Fibroblast of the aortic adventitia (primary cell): Measurements from ENCODE around the gene NEK3. TPM values are rescaled to one million over a fixed set of nuclear protein-coding genes. Genes with fewer than 3 reads are reported as not detected.

ENCODE experiments used
- DNase-seq: peaks from one replicate; pipeline ENCODE4 v3.0.0-alpha.2; 2010; ENCODE audit warnings: low read depth
- H3K4me3 ChIP-seq: 2 replicates; pipeline ENCODE4 v1.5.1; 2011; ENCODE audit warnings: low read depth, mild to moderate bottlenecking, control low read depth, low read length, moderate library complexity
- total RNA-seq: library from RNA; depleted of rRNA; stranded (reverse); fragments of >200 nt; gene quantifications from 2 replicates; pipeline ENCODE4 v1.2.3, GENCODE V29; 2012; ENCODE audit warnings: low replicate concordance
- TF ChIP-seq, protein P1 (sequence below): IDR thresholded peaks from 2 replicates; pipeline ENCODE4 v1.5.1; 2011; ENCODE audit warnings: mild to moderate bottlenecking, low read length, control low read depth, inconsistent platforms; ENCODE audit not compliant: insufficient read depth

Gene NEK3
- total RNA-seq, 1 donor: 12.3 TPM

DNA sequence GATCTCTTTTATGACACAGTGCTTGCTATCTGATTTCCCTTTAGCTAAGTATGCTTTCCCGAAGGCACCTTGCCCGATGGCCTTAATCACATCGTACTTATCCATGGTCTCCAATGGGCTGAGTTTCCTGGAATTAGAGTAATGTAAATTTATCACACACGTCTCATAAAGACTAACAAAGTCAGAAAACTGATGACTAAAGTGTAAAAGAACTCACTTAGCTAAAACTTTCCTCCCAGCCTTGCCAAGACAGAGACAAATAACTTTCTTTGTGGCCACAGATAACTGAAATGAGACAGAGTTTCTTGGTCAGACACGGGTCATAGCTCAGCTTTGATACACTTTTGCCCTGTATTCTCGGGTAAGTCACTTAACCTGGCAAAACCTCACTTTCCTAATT, 32.0 kb downstream of the NEK3 start:
- H3K4me3 ChIP-seq: peak overlapping the region; percentile 23
- DNase-seq: peak; percentile 82
- TF ChIP-seq, protein P1, sequence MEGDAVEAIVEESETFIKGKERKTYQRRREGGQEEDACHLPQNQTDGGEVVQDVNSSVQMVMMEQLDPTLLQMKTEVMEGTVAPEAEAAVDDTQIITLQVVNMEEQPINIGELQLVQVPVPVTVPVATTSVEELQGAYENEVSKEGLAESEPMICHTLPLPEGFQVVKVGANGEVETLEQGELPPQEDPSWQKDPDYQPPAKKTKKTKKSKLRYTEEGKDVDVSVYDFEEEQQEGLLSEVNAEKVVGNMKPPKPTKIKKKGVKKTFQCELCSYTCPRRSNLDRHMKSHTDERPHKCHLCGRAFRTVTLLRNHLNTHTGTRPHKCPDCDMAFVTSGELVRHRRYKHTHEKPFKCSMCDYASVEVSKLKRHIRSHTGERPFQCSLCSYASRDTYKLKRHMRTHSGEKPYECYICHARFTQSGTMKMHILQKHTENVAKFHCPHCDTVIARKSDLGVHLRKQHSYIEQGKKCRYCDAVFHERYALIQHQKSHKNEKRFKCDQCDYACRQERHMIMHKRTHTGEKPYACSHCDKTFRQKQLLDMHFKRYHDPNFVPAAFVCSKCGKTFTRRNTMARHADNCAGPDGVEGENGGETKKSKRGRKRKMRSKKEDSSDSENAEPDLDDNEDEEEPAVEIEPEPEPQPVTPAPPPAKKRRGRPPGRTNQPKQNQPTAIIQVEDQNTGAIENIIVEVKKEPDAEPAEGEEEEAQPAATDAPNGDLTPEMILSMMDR: no peak

DNA sequence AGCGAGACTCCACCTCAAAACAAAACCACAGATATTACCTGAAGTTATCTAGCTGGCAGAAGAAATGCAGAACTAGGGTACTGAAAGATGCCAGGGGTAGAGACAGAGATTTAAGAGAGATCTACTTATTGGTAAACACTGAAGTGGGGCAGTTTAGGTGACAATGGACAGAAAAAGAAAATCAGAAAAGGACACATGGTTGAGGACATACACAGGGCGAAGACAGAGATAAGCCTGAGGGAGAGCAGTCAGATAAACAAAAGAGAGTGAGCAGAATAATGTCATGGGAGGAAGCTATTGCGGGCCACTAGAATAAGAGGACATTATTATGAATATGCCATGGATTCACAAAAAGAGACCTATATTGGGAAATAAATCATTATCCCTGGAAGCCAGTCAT, 33.9 kb downstream of the NEK3 start:
- TF ChIP-seq, protein P1: no peak

DNA sequence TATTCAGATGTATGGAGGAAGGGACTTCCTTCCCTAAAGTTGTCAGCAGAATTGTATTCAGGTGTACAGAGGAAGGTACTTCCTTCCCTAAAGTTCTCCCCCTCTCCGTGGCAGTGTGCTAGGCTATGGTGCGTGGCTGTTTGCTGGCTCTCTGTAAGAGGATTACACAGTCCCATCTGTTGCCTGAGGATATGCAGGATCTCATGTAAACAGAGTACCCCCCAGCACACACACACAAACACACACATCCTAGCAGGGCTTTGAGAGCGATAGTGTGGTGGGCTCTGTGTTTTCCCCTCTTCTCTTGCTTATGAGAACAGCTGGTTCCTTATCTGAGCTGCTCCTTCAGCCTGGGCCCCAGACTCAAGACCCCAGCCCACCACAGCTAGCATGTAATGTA, 40.8 kb downstream of the NEK3 start:
- no peak overlapping the region for H3K4me3 ChIP-seq
- TF ChIP-seq, protein P1: no peak
- no peak for DNase-seq

More for the DNA sequence above, 33.9 kb downstream of the NEK3 start:
- DNase-seq: no peak
- H3K4me3 ChIP-seq: no peak overlapping the region

DNA sequence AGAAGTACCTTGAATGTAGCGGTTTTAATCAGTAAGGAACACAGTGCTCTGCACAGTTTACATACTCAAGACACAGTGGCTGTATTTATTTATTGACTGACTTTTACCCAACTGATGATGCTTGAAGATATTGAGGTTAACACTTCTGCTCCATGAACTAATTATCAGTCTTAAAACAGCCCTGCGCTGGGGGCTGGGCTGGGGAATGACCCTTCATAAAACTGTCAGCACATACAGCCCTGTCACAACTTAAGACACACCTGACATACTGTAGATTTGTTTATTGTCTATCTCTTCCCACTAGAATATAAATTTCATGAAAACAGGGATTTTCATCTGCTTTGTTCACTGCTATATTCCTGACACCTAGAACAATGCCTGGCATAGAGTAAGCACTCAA, 41.3 kb downstream of the NEK3 start:
- TF ChIP-seq, protein P1: no peak
- no peak for DNase-seq
- H3K4me3 ChIP-seq: no peak overlapping the region

- TF ChIP-seq, protein P1: no peak
- H3K4me3 ChIP-seq: no peak overlapping the region
Measured at GRCh38 chr13:52112591-52112990, 46.8 kb downstream of the NEK3 start.

DNA sequence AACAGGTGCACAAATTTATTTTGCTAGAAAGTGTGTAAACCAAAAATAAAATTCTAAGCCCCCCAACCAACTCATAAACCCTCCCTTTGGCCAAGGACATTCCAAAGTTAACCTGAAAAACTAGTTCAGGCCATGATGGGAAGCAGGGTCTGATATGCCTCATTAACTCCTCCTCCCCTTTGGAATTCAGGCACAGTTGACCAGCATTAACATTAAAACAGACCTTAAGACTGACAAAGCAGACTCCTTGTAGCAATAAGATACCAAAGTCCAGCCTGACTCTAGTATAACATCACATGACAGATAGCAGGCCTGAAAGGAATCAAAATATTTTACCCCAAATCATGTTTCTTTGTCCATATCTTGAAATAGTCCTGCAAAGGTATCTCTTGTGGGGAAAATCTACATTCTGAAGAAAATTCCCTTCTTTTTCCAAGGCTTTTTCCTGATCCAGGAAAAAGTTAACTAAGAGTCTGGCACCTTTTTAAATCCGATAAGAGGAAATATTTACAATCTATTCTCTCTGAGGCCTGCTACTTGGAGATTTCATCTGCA, 50.2 kb downstream of the NEK3 start:
- TF ChIP-seq, protein P1: no peak
- DNase-seq: no peak
- H3K4me3 ChIP-seq: no peak overlapping the region

More at GRCh38 chr13:52112591-52112990, 46.8 kb downstream of the NEK3 start:
- no peak for DNase-seq

DNA sequence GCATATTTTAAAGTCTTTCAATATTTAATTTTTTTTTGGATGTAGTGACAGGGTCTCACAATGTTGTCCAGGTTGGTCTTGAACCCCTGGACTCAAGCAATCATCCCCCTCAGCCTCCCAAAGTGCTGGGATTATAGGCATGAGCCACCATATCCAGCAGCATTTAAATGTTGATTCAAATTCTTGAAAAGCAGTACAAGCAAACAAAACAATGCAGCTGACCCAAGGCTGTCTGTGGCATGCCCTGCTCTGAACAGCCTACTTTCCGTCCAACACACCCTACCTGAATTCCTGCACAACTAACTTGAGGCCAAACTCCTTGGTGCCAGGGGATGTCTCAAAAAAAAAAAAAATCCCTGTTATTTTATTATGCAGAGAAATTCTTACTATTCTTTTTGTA, 53.6 kb downstream of the NEK3 start:
- TF ChIP-seq, protein P1: no peak
- DNase-seq: no peak
- no peak overlapping the region for H3K4me3 ChIP-seq
